Measurements from ENCODE around the gene MTG2. TPM values are rescaled to one million over a fixed set of nuclear protein-coding genes. Genes with fewer than 3 reads are reported as not detected.

The MTG2 gene
- total and polyA plus RNA-seq, 2 of the 13 experiments (the other 11 are each of a cell fraction or from before 2014, with no cell fraction given) = 20.4 to 37.8 TPM

- TF ChIP-seq SRSF9 (IDR thresholded peaks at IDR 0.05; ENCODE audit: borderline replicate concordance, insufficient read depth, low read depth, low read length, poor library complexity, severe bottlenecking) = no peak
- TF ChIP-seq MTF2 (CRISPR knock-in tag; IDR thresholded peaks at IDR 0.05; ENCODE audit: borderline replicate concordance) = no peak
- TF ChIP-seq RNF219 (CRISPR knock-in tag; IDR thresholded peaks at IDR 0.05) = no peak
- TF ChIP-seq ZSCAN29 (CRISPR knock-in tag; conservative IDR thresholded peaks at IDR 0.05) = no peak
- TF ChIP-seq, protein P1, sequence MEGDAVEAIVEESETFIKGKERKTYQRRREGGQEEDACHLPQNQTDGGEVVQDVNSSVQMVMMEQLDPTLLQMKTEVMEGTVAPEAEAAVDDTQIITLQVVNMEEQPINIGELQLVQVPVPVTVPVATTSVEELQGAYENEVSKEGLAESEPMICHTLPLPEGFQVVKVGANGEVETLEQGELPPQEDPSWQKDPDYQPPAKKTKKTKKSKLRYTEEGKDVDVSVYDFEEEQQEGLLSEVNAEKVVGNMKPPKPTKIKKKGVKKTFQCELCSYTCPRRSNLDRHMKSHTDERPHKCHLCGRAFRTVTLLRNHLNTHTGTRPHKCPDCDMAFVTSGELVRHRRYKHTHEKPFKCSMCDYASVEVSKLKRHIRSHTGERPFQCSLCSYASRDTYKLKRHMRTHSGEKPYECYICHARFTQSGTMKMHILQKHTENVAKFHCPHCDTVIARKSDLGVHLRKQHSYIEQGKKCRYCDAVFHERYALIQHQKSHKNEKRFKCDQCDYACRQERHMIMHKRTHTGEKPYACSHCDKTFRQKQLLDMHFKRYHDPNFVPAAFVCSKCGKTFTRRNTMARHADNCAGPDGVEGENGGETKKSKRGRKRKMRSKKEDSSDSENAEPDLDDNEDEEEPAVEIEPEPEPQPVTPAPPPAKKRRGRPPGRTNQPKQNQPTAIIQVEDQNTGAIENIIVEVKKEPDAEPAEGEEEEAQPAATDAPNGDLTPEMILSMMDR (CRISPR knock-in tag; IDR thresholded peaks at IDR 0.05) = peak; percentile 56
- 0 out of 2 replicates have a peak, but pooled peaks have one; percentile 38 for TF ChIP-seq PCBP1 (IDR thresholded peaks at IDR 0.05; ENCODE audit: borderline replicate concordance, low read depth, low read length)
- 0 out of 2 replicates have a peak, but pooled peaks have one; percentile 26 for TF ChIP-seq ZNF839 (CRISPR knock-in tag; IDR thresholded peaks at IDR 0.05; ENCODE audit: borderline replicate concordance)
- TF ChIP-seq, protein P2, sequence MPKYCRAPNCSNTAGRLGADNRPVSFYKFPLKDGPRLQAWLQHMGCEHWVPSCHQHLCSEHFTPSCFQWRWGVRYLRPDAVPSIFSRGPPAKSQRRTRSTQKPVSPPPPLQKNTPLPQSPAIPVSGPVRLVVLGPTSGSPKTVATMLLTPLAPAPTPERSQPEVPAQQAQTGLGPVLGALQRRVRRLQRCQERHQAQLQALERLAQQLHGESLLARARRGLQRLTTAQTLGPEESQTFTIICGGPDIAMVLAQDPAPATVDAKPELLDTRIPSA (CRISPR knock-in tag; IDR thresholded peaks at IDR 0.05; ENCODE audit: borderline replicate concordance) = no peak
- no peak for TF ChIP-seq ZSCAN30 (CRISPR knock-in tag; IDR thresholded peaks at IDR 0.05)
- TF ChIP-seq ARNTL (CRISPR knock-in tag; IDR thresholded peaks at IDR 0.05) = no peak
- TF ChIP-seq SYNCRIP (IDR thresholded peaks at IDR 0.05; ENCODE audit: insufficient read depth, low read depth, low read length) = no peak
- no peak for TF ChIP-seq DDIT3 (CRISPR knock-in tag; IDR thresholded peaks at IDR 0.05)
- no peak for TF ChIP-seq SP1 (IDR thresholded peaks at IDR 0.05)
- no peak for TF ChIP-seq SP1 (CRISPR knock-in tag; IDR thresholded peaks at IDR 0.05)
- TF ChIP-seq BHLHE40 (IDR thresholded peaks at IDR 0.05; ENCODE audit: low read length) = no peak
- TF ChIP-seq, protein P3, sequence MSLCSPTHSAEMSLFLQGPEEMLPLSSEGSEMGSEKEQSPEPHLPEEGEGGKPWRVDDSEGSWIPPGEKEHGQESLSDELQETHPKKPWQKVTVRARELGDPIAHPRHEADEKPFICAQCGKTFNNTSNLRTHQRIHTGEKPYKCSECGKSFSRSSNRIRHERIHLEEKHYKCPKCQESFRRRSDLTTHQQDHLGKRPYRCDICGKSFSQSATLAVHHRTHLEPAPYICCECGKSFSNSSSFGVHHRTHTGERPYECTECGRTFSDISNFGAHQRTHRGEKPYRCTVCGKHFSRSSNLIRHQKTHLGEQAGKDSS (CRISPR knock-in tag; IDR thresholded peaks at IDR 0.05; ENCODE audit: borderline replicate concordance, low read depth) = no peak
Measured at GRCh38 chr20:62214067-62214466, 31.2 kb downstream of the MTG2 start (continued).

Measured in HepG2 (cell line).